Liver (tissue), 9 donors: ENCODE results near the gene PIP4K2A. TPM values are rescaled to one million over a fixed set of nuclear protein-coding genes. Genes with fewer than 3 reads are reported as not detected.

ENCODE experiments used
- DNase-seq: peaks from one replicate; pipeline ENCODE4 v3.0.0-alpha.2; 2017; ENCODE audit warnings: low spot score
- H3K27ac ChIP-seq, 2 donors: one replicate each; pipeline ENCODE4 v1.7.0; 2013; ENCODE audit warnings: inconsistent platforms in 2 of 2, low read length in 2 of 2, control low read depth in 1 of 2, low read depth in 1 of 2, mild to moderate bottlenecking in 1 of 2
- H3K27me3 ChIP-seq, 4 donors: one replicate each; pipeline versions ENCODE4 v1.6.1 to v1.7.0; 2013; ENCODE audit warnings: low read length in 3 of 4, inconsistent platforms in 1 of 4, mild to moderate bottlenecking in 1 of 4, moderate library complexity in 1 of 4; ENCODE audit not compliant: control insufficient read depth in 4 of 4, insufficient read depth in 4 of 4
- H3K36me3 ChIP-seq, 4 donors: one replicate each; pipeline versions ENCODE4 v1.6.1 to v1.7.0; 2013; ENCODE audit warnings: low read length in 3 of 4, mild to moderate bottlenecking in 3 of 4, low read depth in 1 of 4, moderate library complexity in 1 of 4; ENCODE audit not compliant: control insufficient read depth in 4 of 4, insufficient read depth in 3 of 4
- H3K4me1 ChIP-seq, 4 donors: one replicate each; pipeline versions ENCODE4 v1.6.1 to v1.7.0; 2013; ENCODE audit warnings: low read length in 3 of 4, mild to moderate bottlenecking in 3 of 4, moderate library complexity in 1 of 4; ENCODE audit not compliant: control insufficient read depth in 4 of 4, insufficient read depth in 4 of 4
- H3K4me3 ChIP-seq, 3 donors: one replicate each; pipeline versions ENCODE4 v1.6.1 to v1.7.0; 2013; ENCODE audit warnings: low read length in 3 of 3, control low read depth in 1 of 3, low read depth in 1 of 3, mild to moderate bottlenecking in 1 of 3
- H3K9ac ChIP-seq, 2 donors: one replicate each; pipeline ENCODE4 v1.7.0; 2013; ENCODE audit warnings: low read length in 2 of 2, mild to moderate bottlenecking in 2 of 2, moderate library complexity in 2 of 2, control low read depth in 1 of 2, low read depth in 1 of 2
- H3K9me3 ChIP-seq, 4 donors: one replicate each; pipeline versions ENCODE4 v1.6.1 to v1.7.0; 2013; ENCODE audit warnings: low read length in 3 of 4; ENCODE audit not compliant: control insufficient read depth in 4 of 4
- CTCF ChIP-seq: fragments of 150-350 bp; IDR thresholded peaks from 2 replicates; pipeline ENCODE4 v1.5.1; 2017; ENCODE audit warnings: improper control_type of control experiment, low read depth, low read length; ENCODE audit not compliant: missing input control
- EGR1 ChIP-seq, 2 donors: IDR thresholded peaks; 2 replicates each; pipeline ENCODE4 v1.6.1; 2016 to 2018; ENCODE audit warnings: antibody characterized with exemption in 2 of 2, low read depth in 2 of 2
- FOXA1 ChIP-seq: IDR thresholded peaks from 2 replicates; pipeline ENCODE4 v1.6.1; 2016; ENCODE audit warnings: antibody characterized with exemption
- FOXA2 ChIP-seq: IDR thresholded peaks from 2 replicates; pipeline ENCODE4 v1.6.1; 2016; ENCODE audit warnings: antibody characterized with exemption
- GABPA ChIP-seq, 2 donors: IDR thresholded peaks in 1 of 2; conservative IDR thresholded peaks in 1 of 2; 2 replicates each; pipeline ENCODE4 v1.6.1; 2016; ENCODE audit warnings: antibody characterized with exemption in 2 of 2, mild to moderate bottlenecking in 1 of 2, moderate library complexity in 1 of 2
- HNF4A ChIP-seq, 2 donors: conservative IDR thresholded peaks; 2 replicates each; pipeline ENCODE4 v1.6.1; 2016; ENCODE audit warnings: antibody characterized with exemption in 2 of 2, mild to moderate bottlenecking in 2 of 2
- JUND ChIP-seq, 2 donors: IDR thresholded peaks; 2 replicates each; pipeline ENCODE4 v1.6.1; 2016; ENCODE audit warnings: antibody characterized with exemption in 2 of 2
- MAX ChIP-seq: IDR thresholded peaks from 2 replicates; pipeline ENCODE4 v1.6.1; 2016; ENCODE audit warnings: antibody characterized with exemption
- NR2F2 ChIP-seq: IDR thresholded peaks from 2 replicates; pipeline ENCODE4 v1.6.1; 2016; ENCODE audit warnings: antibody characterized with exemption
- RAD21 ChIP-seq, 2 donors: IDR thresholded peaks; 2 replicates each; pipeline ENCODE4 v1.6.1; 2016; ENCODE audit warnings: antibody characterized with exemption in 2 of 2, mild to moderate bottlenecking in 2 of 2
- REST ChIP-seq: IDR thresholded peaks from 2 replicates; pipeline ENCODE4 v1.6.1; 2016; ENCODE audit warnings: antibody characterized with exemption, mild to moderate bottlenecking
- RXRA ChIP-seq, 2 donors: IDR thresholded peaks; 2 replicates each; pipeline ENCODE4 v1.6.1; 2017 to 2018; ENCODE audit warnings: antibody characterized with exemption in 2 of 2, mild to moderate bottlenecking in 1 of 2
- TAF1 ChIP-seq: conservative IDR thresholded peaks from 2 replicates; pipeline ENCODE4 v1.6.1; 2016; ENCODE audit warnings: antibody characterized with exemption, mild to moderate bottlenecking
- YY1 ChIP-seq: IDR thresholded peaks from 2 replicates; pipeline ENCODE4 v1.6.1; 2016; ENCODE audit warnings: antibody characterized with exemption, mild to moderate bottlenecking
- ZBTB33 ChIP-seq: IDR thresholded peaks from 2 replicates; pipeline ENCODE4 v1.6.1; 2016; ENCODE audit warnings: antibody characterized with exemption
- WGBS: extraction: QIAGEN DNeasy Blood & Tissue Kit; methylation state at CpG from one replicate; pipeline ENCODE4 v1.1.7; 2013; 5-methylcytosine and 5-hydroxymethylcytosine counted together
- polyA plus RNA-seq, 2 donors: library from polyadenylated mRNA; stranded (reverse) in 1 of 2; unstranded in 1 of 2; fragments of 200-250 nt in 1 of 2; fragments of >200 nt in 1 of 2; fragmentation: Nextera tagmentation in 1 of 2; extraction: Ambion mirVana in 1 of 2; gene quantifications; one replicate each; pipeline versions ENCODE4 v1.2.1 to v1.2.3, GENCODE V29; 2013 to 2015
- total RNA-seq, 2 donors: library from RNA; depleted of rRNA; stranded (reverse); fragments of >200 nt; gene quantifications; one replicate each; pipeline ENCODE4 v1.2.3, GENCODE V29; 2014
- donor health status: healthy.
- donor health status: healthy.
- donor health status: healthy.
- donor health status: healthy.
- donor health status: healthy.

Gene PIP4K2A
- total and polyA plus RNA-seq, 4 donors: 6.4 to 53.7 (median 8.6) TPM

- TF ChIP-seq EGR1 (IDR thresholded peaks at IDR 0.05; ENCODE audit: low read depth in 2 of 2) (no peak), GABPA (IDR thresholded peaks at IDR 0.05 in 1 of 2, conservative IDR thresholded peaks at IDR 0.05 in 1 of 2) (no peak), CTCF (no peak), YY1 (no peak), TAF1 (no peak), NR2F2 (no peak), REST (no peak), ZBTB33 (no peak), RAD21 (IDR thresholded peaks at IDR 0.05) (no peak), FOXA1 (no peak), RXRA (IDR thresholded peaks at IDR 0.05) (no peak)
- Histone ChIP-seq H3K4me1 (no peaks in the 10 kb centered on the region), H3K27ac (no peak overlapping the region), H3K36me3 (peaks cover 0 to 4% (median 2%) of the 10 kb centered on the region in 4 donors), H3K4me3 (no peak overlapping the region), H3K27me3 (no peaks in the 10 kb centered on the region), H3K9ac (no peak overlapping the region), H3K9me3 (no peaks in the 10 kb centered on the region)
- WGBS: 74% methylated on average over 5 of the region's 5 CpGs
- no peak for DNase-seq
Observed at GRCh38 chr10:22610610-22611009, 103.8 kb downstream of the PIP4K2A start.

- TF ChIP-seq MAX (no peak), YY1 (no peak), HNF4A (conservative IDR thresholded peaks at IDR 0.05) (no peak), EGR1 (IDR thresholded peaks at IDR 0.05; ENCODE audit: low read depth in 2 of 2) (no peak), GABPA (IDR thresholded peaks at IDR 0.05 in 1 of 2, conservative IDR thresholded peaks at IDR 0.05 in 1 of 2) (no peak), CTCF (no peak), FOXA2 (no peak), JUND (IDR thresholded peaks at IDR 0.05) (no peak)
- WGBS: 55% methylated on average over 6 of the region's 6 CpGs
Observed at GRCh38 chr10:22609719-22610465, 104.5 kb downstream of the PIP4K2A start.

More at GRCh38 chr10:22609719-22610465, 104.5 kb downstream of the PIP4K2A start:
- Histone ChIP-seq H3K27ac (no peak overlapping the region), H3K9me3 (no peaks in the 10 kb centered on the region), H3K4me1 (no peaks in the 10 kb centered on the region), H3K27me3 (no peaks in the 10 kb centered on the region), H3K36me3 (peaks cover 0 to 4% (median 2%) of the 10 kb centered on the region in 4 donors), H3K4me3 (no peak overlapping the region), H3K9ac (no peak overlapping the region)
- no peak for DNase-seq
